Myocyte (in vitro differentiated cells): ENCODE data around the gene AUTS2. TPM values are rescaled to one million over a fixed set of nuclear protein-coding genes. Genes with fewer than 3 reads are reported as not detected.

Experiments
- DNase-seq: peaks from one replicate; pipeline ENCODE4 v3.0.0-alpha.2; 2012; ENCODE audit warnings: low read depth
- total RNA-seq: library from RNA; depleted of rRNA; stranded (reverse); fragments of >200 nt; gene quantifications from 2 replicates; pipeline ENCODE4 v1.2.3, GENCODE V29; 2014

The AUTS2 gene
- total RNA-seq, 1 donor from 2014 or later: 4.4 TPM

GRCh38 chr7:69927461-69927860 is 329.2 kb downstream of the AUTS2 start:
- no peak for DNase-seq

- no peak for DNase-seq
Observed at GRCh38 chr7:69928621-69929020, 330.3 kb downstream of the AUTS2 start.

- DNase-seq: no peak
Observed at GRCh38 chr7:69929622-69930021, 331.3 kb downstream of the AUTS2 start.

- DNase-seq: no peak
Observed at GRCh38 chr7:69932034-69932628, 333.9 kb downstream of the AUTS2 start.

- no peak for DNase-seq
Observed at GRCh38 chr7:69934144-69934903, 336.0 kb downstream of the AUTS2 start.

GRCh38 chr7:69935107-69935506 is 336.8 kb downstream of the AUTS2 start:
- no peak for DNase-seq

GRCh38 chr7:69937097-69937496 is 338.8 kb downstream of the AUTS2 start:
- no peak for DNase-seq

GRCh38 chr7:69939317-69939716 is 341.0 kb downstream of the AUTS2 start:
- no peak for DNase-seq

GRCh38 chr7:69941077-69941651 is 342.9 kb downstream of the AUTS2 start:
- no peak for DNase-seq

- no peak for DNase-seq
Observed at GRCh38 chr7:69942573-69942972, 344.3 kb downstream of the AUTS2 start.

- no peak for DNase-seq
Observed at GRCh38 chr7:69946901-69947300, 348.6 kb downstream of the AUTS2 start.

- DNase-seq: no peak
Observed at GRCh38 chr7:69947998-69948397, 349.7 kb downstream of the AUTS2 start.

GRCh38 chr7:69949122-69949521 is 350.8 kb downstream of the AUTS2 start:
- no peak for DNase-seq

GRCh38 chr7:69951458-69951857 is 353.2 kb downstream of the AUTS2 start:
- no peak for DNase-seq

- no peak for DNase-seq
Observed at GRCh38 chr7:69953136-69954067, 355.1 kb downstream of the AUTS2 start.

GRCh38 chr7:69956541-69956940 is 358.3 kb downstream of the AUTS2 start:
- no peak for DNase-seq

GRCh38 chr7:69957661-69958060 is 359.4 kb downstream of the AUTS2 start:
- DNase-seq: no peak

GRCh38 chr7:69959789-69960499 is 361.7 kb downstream of the AUTS2 start:
- no peak for DNase-seq

GRCh38 chr7:69961436-69961835 is 363.2 kb downstream of the AUTS2 start:
- no peak for DNase-seq

GRCh38 chr7:69962186-69963065 is 364.2 kb downstream of the AUTS2 start:
- DNase-seq: no peak
